ENCODE measurements around the gene SPDYE4.

Gene SPDYE4

DNA sequence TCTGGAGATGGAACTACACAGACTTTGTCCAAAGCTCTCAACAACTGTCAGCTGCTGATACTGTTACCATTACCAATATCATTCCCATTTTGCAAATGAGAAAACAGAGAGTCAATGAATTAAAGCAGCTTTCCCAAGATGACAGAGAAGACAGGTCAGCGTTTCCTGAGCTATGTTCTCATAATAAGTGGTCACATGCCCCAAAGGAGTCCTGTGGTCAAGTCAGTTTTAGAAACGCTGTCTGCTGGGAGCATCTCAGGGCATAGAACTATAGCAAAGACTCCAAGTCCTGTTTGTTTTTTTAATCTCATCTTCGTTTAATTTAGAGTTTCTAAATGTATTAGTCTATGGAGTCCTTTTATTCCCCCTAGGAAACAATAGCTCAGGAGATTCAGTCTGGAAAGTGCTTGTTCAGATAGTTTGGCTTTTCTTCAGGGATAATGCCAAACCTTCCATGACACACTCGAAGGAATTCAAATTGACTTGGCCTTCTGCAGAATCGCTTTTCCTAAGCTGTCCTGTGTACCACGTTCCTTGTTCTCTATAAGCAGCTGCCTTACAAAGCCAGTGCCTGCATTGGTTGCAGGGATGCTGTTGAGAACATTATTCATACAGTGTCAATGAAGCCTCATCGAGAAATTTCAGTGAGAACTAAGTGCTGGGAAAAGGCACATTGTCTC lies 25.8 kb downstream of the SPDYE4 start:
- H3K27ac ChIP-seq: no peak overlapping the region
- no peaks in the 10 kb centered on the region for H3K27me3 ChIP-seq

DNA sequence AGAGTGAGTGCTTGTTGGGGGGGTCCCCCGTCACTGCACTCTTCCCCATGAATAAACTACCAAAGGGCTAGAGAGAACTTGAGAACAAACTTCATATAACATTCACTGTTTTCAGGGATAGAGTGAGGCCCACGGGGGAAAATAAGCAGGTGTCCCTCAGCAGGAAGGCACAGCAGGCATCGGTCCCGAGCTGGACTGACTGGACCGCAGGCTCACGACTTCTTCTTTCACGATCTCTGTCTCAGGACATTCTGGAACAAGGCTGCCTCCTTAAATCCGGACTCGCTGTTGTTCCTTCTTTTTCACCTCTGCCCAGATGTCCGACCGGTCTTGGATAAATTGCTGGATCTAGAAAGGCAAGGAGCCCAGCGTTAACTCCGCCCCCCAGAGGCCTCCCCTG lies 28.5 kb downstream of the SPDYE4 start:
- no peak for TF ChIP-seq Cebpa-rat (IDR thresholded peaks at IDR 0.05)
- H3K4me1 ChIP-seq: peaks cover 9% of the 10 kb centered on the region
- H3K36me3 ChIP-seq: no peaks in the 10 kb centered on the region
- H3K9me3 ChIP-seq: no peaks in the 10 kb centered on the region
- no peak overlapping the region for H3K4me2 ChIP-seq
- H3K9ac ChIP-seq: no peak overlapping the region
- H4K20me1 ChIP-seq: no peaks in the 10 kb centered on the region
- H3K27ac ChIP-seq: no peak overlapping the region
- H3K4me3 ChIP-seq: no peak overlapping the region
- no peaks in the 10 kb centered on the region for H3K27me3 ChIP-seq

More for the DNA sequence above, 25.8 kb downstream of the SPDYE4 start:
- no peak for TF ChIP-seq Cebpa-rat (IDR thresholded peaks at IDR 0.05)
- Histone ChIP-seq H3K4me2 (peak overlapping the region; percentile 58), H3K36me3 (no peaks in the 10 kb centered on the region), H4K20me1 (no peaks in the 10 kb centered on the region), H3K9me3 (no peaks in the 10 kb centered on the region), H3K4me3 (no peak overlapping the region), H3K9ac (no peak overlapping the region), H3K4me1 (peaks cover 9% of the 10 kb centered on the region)

DNA sequence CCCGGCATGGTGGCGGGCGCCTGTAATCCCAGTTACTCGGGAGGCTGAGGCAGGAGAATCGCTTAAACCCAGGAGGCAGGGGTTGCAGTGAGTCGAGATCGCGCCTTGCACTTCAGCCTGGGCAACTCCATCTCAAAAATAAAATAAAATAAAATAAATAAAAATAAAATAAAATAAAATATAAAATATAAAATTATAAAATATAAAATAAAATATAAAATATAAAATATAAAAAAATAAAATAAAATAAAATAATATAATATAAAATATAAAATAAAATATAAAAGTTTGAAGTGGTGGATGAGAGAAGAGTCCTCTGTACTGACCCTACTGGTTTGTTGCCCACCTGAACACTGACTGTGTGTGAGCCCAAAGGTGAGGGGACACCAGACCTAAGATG lies 28.9 kb downstream of the SPDYE4 start:
- H3K9me3 ChIP-seq: no peaks in the 10 kb centered on the region

DNA sequence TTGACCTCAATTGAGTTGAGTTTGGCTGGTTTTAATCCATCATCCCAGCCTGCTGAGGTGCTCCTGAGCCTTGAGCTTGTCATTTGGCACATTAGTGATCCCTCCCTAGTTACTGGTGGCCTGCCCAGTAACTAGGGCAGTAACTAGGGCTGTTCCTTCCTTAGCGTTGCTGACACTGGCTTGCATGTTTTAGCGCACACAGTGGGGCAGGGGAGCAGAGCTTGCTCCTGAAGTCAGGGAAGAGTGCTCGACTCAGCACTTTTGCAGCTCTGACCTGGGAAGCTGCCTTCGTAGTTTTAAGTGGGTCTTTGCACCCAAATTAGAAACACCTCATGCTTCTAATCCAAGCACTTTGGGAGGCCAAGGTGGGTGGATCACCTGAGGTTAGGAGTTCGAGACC lies 29.4 kb downstream of the SPDYE4 start:
- Histone ChIP-seq H3K4me1 (peaks cover 9% of the 10 kb centered on the region), H3K4me3 (no peak overlapping the region), H3K9me3 (no peaks in the 10 kb centered on the region), H4K20me1 (no peaks in the 10 kb centered on the region), H3K9ac (no peak overlapping the region), H3K27ac (no peak overlapping the region), H3K27me3 (no peaks in the 10 kb centered on the region), H3K4me2 (no peak overlapping the region), H3K36me3 (no peaks in the 10 kb centered on the region)
- no peak for TF ChIP-seq Cebpa-rat (IDR thresholded peaks at IDR 0.05)

More for the DNA sequence above, 28.9 kb downstream of the SPDYE4 start:
- no peak for TF ChIP-seq Cebpa-rat (IDR thresholded peaks at IDR 0.05)
- Histone ChIP-seq H3K4me2 (no peak overlapping the region), H3K4me3 (no peak overlapping the region), H3K4me1 (peaks cover 9% of the 10 kb centered on the region), H3K9ac (no peak overlapping the region), H4K20me1 (no peaks in the 10 kb centered on the region), H3K27ac (no peak overlapping the region), H3K36me3 (no peaks in the 10 kb centered on the region), H3K27me3 (no peaks in the 10 kb centered on the region)

DNA sequence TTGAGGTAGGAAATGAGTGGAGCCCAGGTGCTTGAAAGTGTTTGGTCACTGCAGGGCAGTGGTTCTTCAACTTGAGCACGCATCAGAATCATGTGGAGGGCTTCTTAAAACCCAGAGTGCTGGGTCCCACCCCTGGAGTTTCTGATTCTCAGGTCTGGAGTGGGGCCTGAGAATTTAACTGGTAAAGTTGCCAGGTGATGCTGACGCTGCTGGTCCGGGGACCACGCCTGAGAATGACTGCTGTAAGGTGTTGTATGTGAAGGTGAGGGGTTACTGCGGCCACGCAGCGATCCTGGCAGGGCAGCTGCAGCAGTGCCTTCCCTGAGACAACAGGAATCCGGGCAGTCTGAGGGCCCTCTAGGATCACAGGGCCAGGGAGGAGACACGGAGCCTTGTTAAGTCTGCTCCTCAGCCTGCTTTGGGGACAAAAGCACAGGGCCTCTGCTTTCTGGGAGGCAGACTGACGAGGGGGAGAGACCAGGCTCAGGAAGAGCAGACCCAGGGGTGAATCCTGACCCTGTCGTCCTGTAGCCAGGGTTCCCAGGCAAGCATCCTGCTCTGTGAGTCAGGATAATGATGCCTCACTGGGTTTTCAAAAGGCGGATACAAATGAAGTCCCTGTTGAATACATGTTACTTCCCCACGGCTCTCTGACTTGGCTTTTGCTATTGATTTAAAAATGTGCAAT lies 30.0 kb downstream of the SPDYE4 start:
- H3K4me2 ChIP-seq: no peak overlapping the region
- no peak for TF ChIP-seq Cebpa-rat (IDR thresholded peaks at IDR 0.05)
- H3K4me1 ChIP-seq: peaks cover 9% of the 10 kb centered on the region
- H3K27ac ChIP-seq: no peak overlapping the region
- H3K9me3 ChIP-seq: no peaks in the 10 kb centered on the region
- H4K20me1 ChIP-seq: no peaks in the 10 kb centered on the region
- no peak overlapping the region for H3K9ac ChIP-seq
- H3K27me3 ChIP-seq: no peaks in the 10 kb centered on the region
- no peaks in the 10 kb centered on the region for H3K36me3 ChIP-seq
- no peak overlapping the region for H3K4me3 ChIP-seq

DNA sequence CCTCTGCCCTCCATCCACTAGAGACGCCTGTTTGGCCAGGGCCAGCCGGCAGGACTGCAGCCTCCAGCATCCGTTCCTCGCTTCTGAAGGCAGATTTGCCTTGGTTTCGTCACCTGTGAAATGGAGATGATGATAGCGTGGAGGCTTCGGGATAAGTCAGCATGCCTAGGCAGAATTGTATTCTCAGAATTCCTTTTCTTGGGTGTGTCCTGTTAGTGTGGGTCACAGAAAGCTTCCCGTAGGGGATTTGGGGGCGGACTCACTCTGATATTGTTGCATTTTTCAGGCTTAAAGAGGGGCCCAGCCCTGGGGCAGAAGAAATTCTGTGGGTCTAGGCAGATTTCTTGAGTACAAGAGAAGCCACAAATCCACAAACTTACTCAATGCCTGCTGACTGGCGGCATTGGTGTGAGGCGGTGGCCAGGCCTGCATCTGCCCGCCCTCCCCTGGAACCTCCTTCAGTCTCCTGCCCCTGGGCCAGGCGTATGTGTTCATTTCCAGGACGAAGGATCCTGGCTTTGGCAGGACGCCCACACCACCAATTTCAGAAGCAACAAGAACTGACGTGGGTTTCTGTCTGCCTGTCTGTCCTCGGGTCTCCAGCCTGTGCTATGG lies 31.3 kb downstream of the SPDYE4 start:
- Histone ChIP-seq H3K4me2 (no peak overlapping the region), H4K20me1 (no peaks in the 10 kb centered on the region), H3K9ac (no peak overlapping the region), H3K27me3 (no peaks in the 10 kb centered on the region), H3K4me1 (no peaks in the 10 kb centered on the region; the same call in 1 of the 2 replicates), H3K9me3 (no peaks in the 10 kb centered on the region), H3K36me3 (no peaks in the 10 kb centered on the region), H3K27ac (no peak overlapping the region), H3K4me3 (no peak overlapping the region)
- no peak for TF ChIP-seq Cebpa-rat (IDR thresholded peaks at IDR 0.05)

DNA sequence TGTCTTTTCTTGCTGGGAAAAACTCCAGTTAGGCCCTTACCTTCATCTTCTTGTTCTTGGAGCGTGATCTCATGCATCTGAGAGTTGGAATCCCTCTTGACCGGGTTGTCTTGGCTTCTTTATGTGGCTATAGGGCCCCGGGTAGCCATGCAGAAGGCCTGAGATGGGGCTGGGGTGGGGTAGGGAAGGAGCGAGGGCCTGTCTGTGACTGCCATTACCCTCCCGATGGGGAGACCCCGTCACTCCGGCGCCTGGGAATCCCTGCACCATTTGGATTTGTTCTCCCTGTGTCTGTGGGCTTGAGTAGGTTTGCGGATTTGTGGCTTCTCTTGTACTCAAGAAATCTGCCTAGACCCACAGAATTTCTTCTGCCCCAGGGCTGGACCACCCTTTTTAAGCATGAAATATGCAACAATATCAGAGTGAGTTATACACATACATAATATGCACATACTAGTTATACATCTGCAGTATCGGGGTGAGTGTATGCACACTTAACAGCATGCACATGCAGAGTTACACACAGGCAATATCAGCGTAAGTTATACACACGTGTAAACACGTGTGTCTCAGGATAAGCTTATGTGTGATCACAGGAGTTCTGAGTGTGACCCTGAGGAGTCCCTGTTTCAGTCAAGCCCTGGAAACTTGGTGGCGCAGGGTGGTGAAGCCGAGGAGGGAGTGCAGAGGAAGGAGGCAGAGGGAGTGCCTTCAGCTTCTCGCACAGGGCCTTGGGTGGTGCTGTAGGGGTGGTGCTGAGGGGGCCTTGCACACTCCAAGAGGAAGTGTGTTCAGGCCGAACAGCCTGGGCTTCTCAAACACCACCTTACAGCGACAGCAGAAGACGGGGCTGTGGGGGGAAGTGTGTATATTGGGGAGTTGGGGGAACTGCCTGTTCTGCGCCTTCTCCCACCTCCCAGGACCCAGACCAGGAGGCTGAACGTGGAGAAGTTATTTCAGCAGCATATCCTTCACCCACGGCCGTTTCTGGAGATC lies 32.2 kb downstream of the SPDYE4 start:
- no peaks in the 10 kb centered on the region for H3K4me1 ChIP-seq
- no peaks in the 10 kb centered on the region for H4K20me1 ChIP-seq
- H3K27ac ChIP-seq: no peak overlapping the region
- TF ChIP-seq Cebpa-rat (IDR thresholded peaks at IDR 0.05): no peak
- no peaks in the 10 kb centered on the region for H3K9me3 ChIP-seq
- H3K9ac ChIP-seq: no peak overlapping the region
- no peak overlapping the region for H3K4me2 ChIP-seq
- no peak overlapping the region for H3K4me3 ChIP-seq
- no peaks in the 10 kb centered on the region for H3K36me3 ChIP-seq
- H3K27me3 ChIP-seq: no peaks in the 10 kb centered on the region

DNA sequence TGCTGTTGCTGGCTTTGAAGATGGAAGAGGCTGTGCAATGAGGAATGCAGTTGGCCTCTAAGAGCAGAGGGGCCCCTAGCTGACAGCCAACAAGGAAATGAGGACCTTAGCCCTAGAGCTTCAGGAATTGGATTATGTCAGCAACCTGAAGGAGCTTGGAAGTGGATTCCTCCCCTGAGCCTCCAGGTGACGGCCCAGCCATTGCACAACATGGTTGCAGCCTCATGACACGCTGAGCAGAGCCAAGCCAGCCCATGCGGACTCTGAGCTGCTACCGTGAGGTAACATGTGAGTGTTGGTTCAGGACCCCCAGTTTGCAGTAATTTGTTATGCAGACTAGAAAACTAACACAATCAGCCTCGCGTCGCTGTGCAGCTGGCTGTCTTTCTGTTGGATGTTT lies 33.9 kb downstream of the SPDYE4 start:
- no peak overlapping the region for H3K27ac ChIP-seq
- H3K4me1 ChIP-seq: peaks cover 17% of the 10 kb centered on the region
- H3K4me3 ChIP-seq: no peak overlapping the region
- no peaks in the 10 kb centered on the region for H4K20me1 ChIP-seq
- H3K4me2 ChIP-seq: no peak overlapping the region
- no peak for TF ChIP-seq Cebpa-rat (IDR thresholded peaks at IDR 0.05)
- no peaks in the 10 kb centered on the region for H3K9me3 ChIP-seq
- H3K36me3 ChIP-seq: no peaks in the 10 kb centered on the region
- no peak overlapping the region for H3K9ac ChIP-seq
- no peaks in the 10 kb centered on the region for H3K27me3 ChIP-seq

DNA sequence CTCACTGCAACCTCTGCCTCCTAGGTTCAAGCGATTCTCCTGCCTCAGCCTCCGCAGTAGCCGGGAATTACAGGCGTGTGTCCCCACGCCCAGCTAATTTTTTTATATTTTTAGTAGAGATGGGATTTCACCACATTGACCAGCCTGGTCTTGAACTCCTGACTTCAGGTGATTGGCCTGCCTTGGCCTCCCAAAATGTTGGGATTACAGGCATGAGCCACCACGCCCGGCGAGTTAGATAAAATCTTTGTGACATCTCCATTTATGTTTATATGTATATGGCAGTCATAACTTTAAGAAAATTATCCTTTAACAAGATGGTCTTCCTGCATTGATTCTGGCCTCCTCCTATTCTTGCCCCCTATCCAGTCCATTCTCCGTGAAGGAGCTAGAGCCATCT lies 37.8 kb downstream of the SPDYE4 start:
- H4K20me1 ChIP-seq: no peaks in the 10 kb centered on the region
- H3K4me1 ChIP-seq: peaks cover 18% of the 10 kb centered on the region
- H3K27ac ChIP-seq: no peak overlapping the region
- H3K9ac ChIP-seq: no peak overlapping the region
- no peaks in the 10 kb centered on the region for H3K36me3 ChIP-seq
- peaks cover 14% of the 10 kb centered on the region for H3K9me3 ChIP-seq
- no peaks in the 10 kb centered on the region for H3K27me3 ChIP-seq
- H3K4me3 ChIP-seq: no peak overlapping the region
- H3K4me2 ChIP-seq: peak overlapping the region; percentile 48
- no peak for TF ChIP-seq Cebpa-rat (IDR thresholded peaks at IDR 0.05)

Measured in BLaER1 (cell line).